ENCODE results near the gene AGAP3. TPM values are rescaled to one million over a fixed set of nuclear protein-coding genes. Genes with fewer than 3 reads are reported as not detected.

Gene AGAP3
- total RNA-seq, 4 donors from 2014 or later = 34.6 to 53.0 (median 47.9) TPM

- no peak for TF ChIP-seq CTCF (IDR thresholded peaks at IDR 0.05)
- ATAC-seq (ENCODE audit: low FRiP score) (no peak), DNase-seq (ENCODE audit: low spot score) (no peak)
Observed at GRCh38 chr7:151143261-151144015, 57.2 kb downstream of the AGAP3 start.

- no peak for DNase-seq (ENCODE audit: low spot score)
- no peak for ATAC-seq (ENCODE audit: low FRiP score)
- no peak for TF ChIP-seq CTCF (IDR thresholded peaks at IDR 0.05)
Observed at GRCh38 chr7:151144387-151144786, 58.1 kb downstream of the AGAP3 start.

GRCh38 chr7:151146761-151147160 lies 60.5 kb downstream of the AGAP3 start:
- ATAC-seq (ENCODE audit: low FRiP score) (no peak), DNase-seq (ENCODE audit: low spot score) (no peak)
- no peak for TF ChIP-seq CTCF (IDR thresholded peaks at IDR 0.05)

GRCh38 chr7:151148319-151149259 lies 62.3 kb downstream of the AGAP3 start:
- DNase-seq (ENCODE audit: low spot score) (no peak), ATAC-seq (ENCODE audit: low FRiP score) (peak; percentile 41)
- no peak for TF ChIP-seq CTCF (IDR thresholded peaks at IDR 0.05)

GRCh38 chr7:151150388-151150787 lies 64.1 kb downstream of the AGAP3 start:
- no peak for ATAC-seq (ENCODE audit: low FRiP score)

More at GRCh38 chr7:151150388-151150787, 64.1 kb downstream of the AGAP3 start:
- TF ChIP-seq CTCF (IDR thresholded peaks at IDR 0.05) = no peak
- no peak for DNase-seq (ENCODE audit: low spot score)

Measured in omental fat pad (tissue), 4 donors.